SK-N-MC (cell line): ENCODE results near the gene TNIK.

Experiments
- EZH2 ChIP-seq: fragments of 200-600 bp; sonication (generic); IDR thresholded peaks from one replicate; pipeline ENCODE4 v1.6.1; 2017; ENCODE audit warnings: antibody characterized with exemption
- FOXP2 ChIP-seq: optimal IDR thresholded peaks from 2 replicates; pipeline ENCODE3; 2011; ENCODE audit warnings: mild to moderate bottlenecking, moderate library complexity; ENCODE audit not compliant: insufficient read depth; ENCODE audit errors: extremely low read length, control extremely low read depth
- POLR2AphosphoS5 ChIP-seq: IDR thresholded peaks from 2 replicates; pipeline ENCODE4 v1.6.1; 2012; ENCODE audit warnings: mild to moderate bottlenecking, low read depth, low read length, borderline replicate concordance

DNA sequence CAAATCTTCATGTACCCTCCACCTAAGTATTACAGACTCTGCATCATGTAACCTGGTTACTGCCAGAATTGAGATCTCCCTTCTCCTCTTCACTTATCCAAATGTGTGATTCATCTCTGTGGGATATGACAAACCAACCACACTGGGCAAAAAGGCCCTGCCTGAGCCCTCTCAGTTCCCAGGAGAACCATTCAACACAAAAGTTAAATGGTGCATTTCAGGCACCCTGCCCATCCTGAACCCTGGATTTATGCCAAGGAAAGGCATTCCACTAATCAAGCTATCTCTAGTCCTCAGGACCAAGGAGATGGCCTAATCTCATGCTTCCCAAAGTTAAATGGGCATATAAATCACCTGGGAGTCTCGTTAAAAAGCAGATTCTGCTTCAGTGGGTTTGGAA lies 108.5 kb downstream of the TNIK start:
- no peak for TF ChIP-seq EZH2
- no peak for TF ChIP-seq POLR2AphosphoS5
- no peak for TF ChIP-seq FOXP2
